ENCODE data around the gene GPR3. TPM values are rescaled to one million over a fixed set of nuclear protein-coding genes. Genes with fewer than 3 reads are reported as not detected.

The GPR3 gene
- total and polyA plus RNA-seq, 2 of the 8 experiments (the other 6 are each of a cell fraction or from before 2014, with no cell fraction given) = 9.9 to 26.5 TPM

- TF ChIP-seq EP300 (IDR thresholded peaks at IDR 0.05; ENCODE audit: borderline replicate concordance in 1 of 2, low read depth in 2 of 2, low read length in 2 of 2) (no peak), SP1 (IDR thresholded peaks at IDR 0.05; ENCODE audit: low read depth, low read length) (0 out of 2 replicates have a peak, but pooled peaks have one; percentile 44), JUN (IDR thresholded peaks at IDR 0.05; ENCODE audit: low read depth, low read length) (no peak), SAP30 (IDR thresholded peaks at IDR 0.05; ENCODE audit: insufficient read depth, insufficient replicate concordance, low read length) (no peak), SP4 (IDR thresholded peaks at IDR 0.05; ENCODE audit: low read length) (no peak), ASH2L (IDR thresholded peaks at IDR 0.05; ENCODE audit: low read length) (no peak), SRF (IDR thresholded peaks at IDR 0.05; ENCODE audit: low read depth, low read length) (no peak), GABPA (IDR thresholded peaks at IDR 0.05; ENCODE audit: borderline replicate concordance, insufficient read depth, low read length) (no peak), TEAD4 (IDR thresholded peaks at IDR 0.05; ENCODE audit: low read depth, low read length) (0 out of 2 replicates have a peak, but pooled peaks have one; percentile 41), PHF8 (conservative IDR thresholded peaks at IDR 0.05; ENCODE audit: low read depth, low read length) (no peak), TAF7 (optimal IDR thresholded peaks at IDR 0.05; ENCODE audit: borderline replicate concordance, low read depth, low read length) (no peak), NANOG (IDR thresholded peaks at IDR 0.05; ENCODE audit: insufficient read depth, low read depth, low read length, poor library complexity, severe bottlenecking) (no peak), CHD1 (IDR thresholded peaks at IDR 0.05; ENCODE audit: low read depth, low read length) (no peak), CTCF (IDR thresholded peaks at IDR 0.05; ENCODE audit: control extremely low read depth in 1 of 3, insufficient read depth in 1 of 3, low read depth in 1 of 3, low read length in 3 of 3) (peak in 2 of 3 experiments; percentile 12 to 41; a peak in 2 of 4 replicates), RAD21 (IDR thresholded peaks at IDR 0.05 in 1 of 2, conservative IDR thresholded peaks at IDR 0.05 in 1 of 2; ENCODE audit: low read depth in 2 of 2, low read length in 2 of 2) (peak in 1 of 2 experiments; percentile 6; a peak in 1 of 4 replicates)
Measured at GRCh38 chr1:27405074-27405473, 12.7 kb downstream of the GPR3 start (continued).

Data from H1 (cell line).